Muscle layer of colon (tissue), 2 donors: ENCODE results near the gene SUPT3H.

Experiments
- H3K27ac ChIP-seq: one replicate; pipeline ENCODE4 v1.7.0; 2013; ENCODE audit warnings: low read depth, mild to moderate bottlenecking, low read length, moderate library complexity
- H3K27me3 ChIP-seq, 2 donors: one replicate each; pipeline ENCODE4 v1.7.0; 2013; ENCODE audit warnings: low read length in 2 of 2, mild to moderate bottlenecking in 2 of 2; ENCODE audit not compliant: insufficient read depth in 2 of 2, control insufficient read depth in 1 of 2
- H3K36me3 ChIP-seq: one replicate; pipeline ENCODE4 v1.7.0; 2013; ENCODE audit warnings: mild to moderate bottlenecking, low read length; ENCODE audit not compliant: insufficient read depth
- H3K4me1 ChIP-seq: one replicate; pipeline ENCODE4 v1.7.0; 2013; ENCODE audit warnings: mild to moderate bottlenecking, low read length; ENCODE audit not compliant: insufficient read depth
- H3K4me3 ChIP-seq, 2 donors: one replicate each; pipeline ENCODE4 v1.7.0; 2013; ENCODE audit warnings: low read length in 2 of 2, low read depth in 1 of 2, mild to moderate bottlenecking in 1 of 2, moderate library complexity in 1 of 2
- H3K9ac ChIP-seq: one replicate; pipeline ENCODE4 v1.7.0; 2013; ENCODE audit warnings: low read length
- H3K9me3 ChIP-seq: one replicate; pipeline ENCODE4 v1.7.0; 2013; ENCODE audit warnings: mild to moderate bottlenecking, low read length
- donor health status: abdominal sarcoma.
- donor health status: Adenocarcinoma of cecum.

Gene SUPT3H

DNA sequence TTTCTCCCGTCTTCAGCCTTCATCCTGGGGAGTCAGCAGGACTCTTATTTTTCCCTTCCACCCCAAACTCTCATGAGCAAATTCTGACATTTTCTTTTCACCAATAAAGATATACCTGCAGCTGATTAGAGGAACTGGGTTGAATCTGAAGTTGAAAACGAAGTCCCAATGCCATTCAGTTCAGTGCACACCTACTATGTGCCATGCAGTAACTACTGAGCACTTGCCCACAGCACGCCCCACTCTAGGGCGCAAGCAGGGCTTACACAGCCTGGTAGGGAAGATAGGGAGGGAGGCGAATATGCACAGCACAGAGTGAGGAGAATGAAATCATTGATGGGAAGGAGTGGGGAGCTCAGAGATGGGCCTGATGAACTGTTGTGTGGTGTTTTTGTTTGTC, 588.7 kb downstream of the SUPT3H start:
- Histone ChIP-seq H3K27me3 (no peaks in the 10 kb centered on the region), H3K9ac (no peak overlapping the region), H3K4me3 (no peak overlapping the region), H3K36me3 (no peaks in the 10 kb centered on the region), H3K4me1 (peaks cover 19% of the 10 kb centered on the region), H3K9me3 (no peaks in the 10 kb centered on the region), H3K27ac (no peak overlapping the region)

DNA sequence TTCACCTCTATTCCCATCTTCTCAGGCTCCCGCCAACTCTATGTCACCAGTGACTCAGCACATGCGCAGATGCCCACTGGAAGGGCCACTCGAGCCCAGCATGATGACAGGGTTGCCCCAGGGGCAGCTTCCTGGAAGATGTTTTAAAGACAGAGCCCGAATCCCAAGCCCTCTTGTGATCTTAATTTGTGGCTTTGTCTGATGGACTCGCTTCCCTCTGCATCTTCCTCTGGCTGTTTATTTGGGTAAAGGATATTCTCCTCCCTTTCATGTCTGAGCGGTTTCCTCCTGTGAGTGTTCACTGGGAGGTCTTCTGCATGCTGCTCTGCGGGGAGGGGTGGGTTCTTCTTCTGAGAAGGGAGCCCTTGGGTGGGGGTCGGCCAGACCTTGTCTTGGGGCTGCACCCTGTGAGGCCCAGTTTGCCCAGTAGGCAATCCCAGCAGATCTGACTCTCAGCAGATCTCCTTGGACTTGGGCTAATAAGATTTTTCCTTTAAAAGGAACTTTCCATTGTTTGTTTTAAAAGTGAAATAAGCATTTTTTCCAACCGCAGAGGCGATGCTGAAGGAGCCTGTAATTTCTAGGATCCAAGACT, 589.2 kb downstream of the SUPT3H start:
- Histone ChIP-seq H3K4me3 (no peak overlapping the region), H3K27me3 (no peaks in the 10 kb centered on the region)

DNA sequence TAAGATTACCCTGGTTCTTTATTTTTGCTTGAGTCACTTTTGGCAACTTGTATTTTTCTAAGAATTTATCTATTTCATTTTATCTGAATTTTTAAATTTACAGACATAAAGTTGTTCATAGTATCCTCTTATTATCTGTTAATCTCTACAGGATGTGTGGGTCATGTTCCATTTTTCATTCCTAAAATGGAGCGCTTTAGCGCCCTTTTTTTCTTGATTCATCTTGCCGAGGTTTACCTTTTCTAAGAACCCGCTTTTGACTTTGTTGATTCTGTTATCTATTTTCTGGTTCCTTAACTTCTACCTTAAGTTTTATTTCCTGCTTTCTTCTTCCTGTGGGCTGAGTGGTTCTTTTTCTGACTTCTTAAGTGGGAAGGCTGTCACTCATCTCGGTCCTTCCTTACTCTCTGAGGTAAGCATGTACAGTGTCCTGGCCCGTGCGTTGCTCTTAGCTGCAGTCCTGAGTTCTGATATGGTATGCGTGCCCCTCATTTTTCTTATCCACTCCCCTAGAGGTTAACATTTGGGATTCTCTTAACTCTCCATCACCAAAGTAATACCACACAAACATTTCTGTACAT, 590.4 kb downstream of the SUPT3H start:
- H3K27ac ChIP-seq, result no peak overlapping the region
- no peak overlapping the region for H3K9ac ChIP-seq
- H3K9me3 ChIP-seq, result no peaks in the 10 kb centered on the region
- H3K27me3 ChIP-seq, result no peaks in the 10 kb centered on the region
- no peaks in the 10 kb centered on the region for H3K36me3 ChIP-seq
- peaks cover 19% of the 10 kb centered on the region for H3K4me1 ChIP-seq
- H3K4me3 ChIP-seq, result no peak overlapping the region

More for the DNA sequence above, 589.2 kb downstream of the SUPT3H start:
- Histone ChIP-seq H3K4me1 (peaks cover 19% of the 10 kb centered on the region), H3K36me3 (no peaks in the 10 kb centered on the region), H3K9me3 (no peaks in the 10 kb centered on the region), H3K9ac (no peak overlapping the region), H3K27ac (no peak overlapping the region)

DNA sequence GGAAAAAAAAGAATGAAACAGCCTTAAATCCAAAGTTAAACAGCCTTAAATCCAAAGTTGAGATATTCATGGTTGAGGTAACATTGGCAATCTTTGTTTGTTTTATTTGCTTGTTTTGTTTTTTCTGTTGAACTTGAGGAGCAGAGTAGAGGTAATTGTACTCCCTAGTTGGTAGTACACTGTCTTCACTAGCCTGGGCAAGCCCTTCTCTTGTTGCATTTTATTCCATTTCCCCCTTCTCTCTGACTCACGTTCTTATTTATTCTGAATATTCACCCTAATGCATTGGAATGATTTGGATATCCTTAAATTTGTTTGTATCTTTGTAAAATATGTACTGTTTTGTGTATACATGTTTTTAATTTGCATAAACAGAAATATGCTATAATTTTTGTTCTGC, 592.6 kb downstream of the SUPT3H start:
- no peaks in the 10 kb centered on the region for H3K9me3 ChIP-seq

DNA sequence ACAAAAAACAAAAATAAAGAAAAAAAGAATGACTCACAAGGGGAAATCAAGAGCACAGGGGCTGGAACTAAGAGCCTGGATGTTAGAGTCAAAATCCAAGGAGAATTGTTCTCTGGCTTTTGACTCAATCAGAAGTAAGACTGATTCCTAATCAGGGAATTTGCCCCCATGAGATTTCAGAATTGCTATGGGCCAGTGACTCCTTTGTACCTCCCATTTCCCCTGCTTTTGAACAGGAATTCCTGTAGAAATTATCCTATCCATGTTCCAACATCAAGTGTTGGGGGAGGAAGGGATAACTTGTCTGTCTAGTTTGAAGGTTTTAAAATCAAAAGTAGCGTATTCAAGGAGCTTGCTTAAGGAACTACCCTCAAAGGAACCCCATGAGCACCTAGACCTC, 593.5 kb downstream of the SUPT3H start:
- no peaks in the 10 kb centered on the region for H3K27me3 ChIP-seq
- no peak overlapping the region for H3K27ac ChIP-seq
- no peak overlapping the region for H3K4me3 ChIP-seq
- H3K36me3 ChIP-seq, result no peaks in the 10 kb centered on the region
- H3K4me1 ChIP-seq, result no peaks in the 10 kb centered on the region
- H3K9ac ChIP-seq, result no peak overlapping the region
- no peaks in the 10 kb centered on the region for H3K9me3 ChIP-seq

More for the DNA sequence above, 592.6 kb downstream of the SUPT3H start:
- no peak overlapping the region for H3K4me3 ChIP-seq
- no peak overlapping the region for H3K9ac ChIP-seq
- no peak overlapping the region for H3K27ac ChIP-seq
- no peaks in the 10 kb centered on the region for H3K27me3 ChIP-seq
- H3K4me1 ChIP-seq, result peaks cover 9% of the 10 kb centered on the region
- no peaks in the 10 kb centered on the region for H3K36me3 ChIP-seq

DNA sequence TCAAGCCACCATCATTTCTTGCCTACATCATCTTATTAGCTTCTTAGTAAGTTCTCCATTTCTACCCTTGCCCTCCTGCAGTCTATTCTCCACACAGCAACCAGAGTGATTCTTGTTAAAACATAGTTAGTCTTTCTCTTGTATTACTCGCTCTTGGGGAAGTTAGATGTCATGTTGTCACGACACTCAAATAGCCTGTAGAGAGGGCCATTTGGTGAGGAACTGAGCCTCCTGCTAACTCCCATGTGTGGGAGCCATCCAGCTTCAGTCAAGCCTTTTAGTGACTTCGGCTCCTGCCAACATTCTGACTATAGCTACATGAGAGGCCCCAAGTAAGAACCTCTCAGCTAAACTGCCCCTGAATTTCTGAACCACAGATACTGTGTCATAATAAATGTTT, 594.8 kb downstream of the SUPT3H start:
- H3K36me3 ChIP-seq, result no peaks in the 10 kb centered on the region

DNA sequence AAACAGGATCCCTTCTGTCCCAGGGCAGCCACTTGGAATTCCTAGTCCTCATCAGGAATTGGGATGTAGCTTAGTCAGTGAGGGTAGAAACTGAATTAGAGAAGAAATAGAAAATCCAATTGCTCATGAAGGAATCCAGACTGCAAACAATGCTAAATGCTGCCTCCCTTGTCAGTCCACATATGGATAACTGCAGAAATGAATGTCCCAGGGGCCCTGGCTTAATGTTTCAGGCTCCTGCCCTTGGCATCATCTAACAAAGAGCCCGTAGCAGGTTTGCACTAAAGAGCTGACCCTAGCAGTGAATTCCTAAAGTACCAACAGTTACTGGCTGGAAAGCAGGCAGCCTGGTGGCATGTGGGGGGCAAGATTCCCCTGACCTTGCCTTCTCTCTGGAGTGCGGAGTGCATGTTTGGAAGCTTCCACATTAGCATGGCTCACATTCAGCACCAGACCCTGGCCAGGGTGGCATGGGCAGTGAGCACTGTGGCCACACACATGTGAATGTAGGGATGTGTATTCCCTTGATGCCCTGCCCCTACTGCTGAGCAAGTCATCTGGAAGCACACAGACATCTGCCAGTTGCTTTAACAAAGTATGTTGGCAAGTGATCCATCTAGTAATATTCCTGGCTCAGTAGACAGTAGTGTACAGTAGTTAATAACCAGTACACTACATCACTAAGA, 595.7 kb downstream of the SUPT3H start:
- no peaks in the 10 kb centered on the region for H3K9me3 ChIP-seq
- no peak overlapping the region for H3K4me3 ChIP-seq
- no peaks in the 10 kb centered on the region for H3K27me3 ChIP-seq
- H3K27ac ChIP-seq, result no peak overlapping the region
- H3K36me3 ChIP-seq, result no peaks in the 10 kb centered on the region
- H3K9ac ChIP-seq, result no peak overlapping the region
- H3K4me1 ChIP-seq, result no peaks in the 10 kb centered on the region

More for the DNA sequence above, 594.8 kb downstream of the SUPT3H start:
- H3K4me3 ChIP-seq, result no peak overlapping the region
- H3K9ac ChIP-seq, result no peak overlapping the region
- no peaks in the 10 kb centered on the region for H3K9me3 ChIP-seq
- no peaks in the 10 kb centered on the region for H3K4me1 ChIP-seq
- H3K27me3 ChIP-seq, result no peaks in the 10 kb centered on the region
- H3K27ac ChIP-seq, result no peak overlapping the region

DNA sequence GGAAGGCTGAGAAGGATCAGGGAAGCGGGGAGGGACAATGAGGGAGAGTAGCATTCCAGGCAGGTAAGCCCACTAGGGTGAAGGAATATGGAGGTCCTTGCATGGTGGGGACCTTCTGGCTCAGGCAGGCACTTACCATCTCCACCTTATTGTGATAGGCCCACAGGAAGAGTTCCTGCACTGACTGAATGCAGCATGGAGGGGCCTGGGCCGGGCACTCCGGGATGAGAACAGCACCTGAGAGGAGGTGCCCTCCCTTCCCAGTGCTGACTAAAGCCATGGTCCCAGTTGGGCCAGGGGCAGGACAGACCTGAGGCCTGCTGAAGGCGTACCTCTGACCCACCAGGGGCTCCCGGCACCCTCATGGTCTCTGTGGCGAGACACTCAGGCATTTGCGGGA, 597.6 kb downstream of the SUPT3H start:
- Histone ChIP-seq H3K4me3 (no peak overlapping the region), H3K4me1 (no peaks in the 10 kb centered on the region), H3K9me3 (no peaks in the 10 kb centered on the region), H3K27me3 (no peaks in the 10 kb centered on the region), H3K27ac (no peak overlapping the region), H3K9ac (no peak overlapping the region), H3K36me3 (no peaks in the 10 kb centered on the region)

DNA sequence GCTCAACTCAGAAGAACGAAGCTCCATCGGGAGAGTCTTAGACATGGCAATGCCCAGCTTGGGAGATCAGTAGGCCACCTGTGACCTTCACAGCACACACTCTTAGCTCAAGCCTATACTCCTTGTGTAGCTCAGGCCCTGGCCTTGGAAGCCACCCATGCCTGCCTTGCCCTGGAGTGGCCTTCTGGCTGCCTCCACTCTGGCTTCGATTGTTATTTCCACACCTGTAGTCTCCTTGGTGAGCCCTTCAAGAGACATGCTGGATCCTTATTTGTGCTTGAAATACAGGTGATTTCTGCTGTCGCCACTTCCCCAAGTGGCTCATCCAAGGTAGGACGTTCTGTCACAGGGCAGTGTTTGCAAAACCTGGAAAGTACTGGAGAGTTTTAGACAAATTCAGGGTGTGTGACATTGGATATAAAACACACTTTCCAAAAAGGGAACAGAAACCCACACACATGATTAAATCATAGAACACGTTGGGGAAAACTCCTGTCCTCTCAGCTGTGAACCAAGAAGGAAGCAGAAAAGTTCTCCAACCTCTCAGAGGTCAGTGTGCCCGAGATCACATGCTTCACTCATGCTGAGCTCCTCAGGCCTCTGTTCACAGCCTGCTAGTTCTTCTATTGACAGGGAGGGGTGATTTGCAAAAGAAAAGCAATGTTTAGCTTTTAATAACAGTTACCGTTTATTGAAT, 598.5 kb downstream of the SUPT3H start:
- H3K4me3 ChIP-seq, result no peak overlapping the region
- H3K9me3 ChIP-seq, result no peaks in the 10 kb centered on the region
- H3K9ac ChIP-seq, result no peak overlapping the region
- H3K4me1 ChIP-seq, result no peaks in the 10 kb centered on the region
- H3K27me3 ChIP-seq, result no peaks in the 10 kb centered on the region
- no peak overlapping the region for H3K27ac ChIP-seq
- no peaks in the 10 kb centered on the region for H3K36me3 ChIP-seq
